ENCODE data around the gene UNC93B1. TPM values are rescaled to one million over a fixed set of nuclear protein-coding genes. Genes with fewer than 3 reads are reported as not detected.
"Not testable (repeated sequence)": the region's sequence is repeated elsewhere in the genome, so short reads cannot be mapped to it uniquely, and the experiment has no call there.

Gene UNC93B1
- total RNA-seq, 1 experiment from 2014 or later = 26.2 TPM

DNA sequence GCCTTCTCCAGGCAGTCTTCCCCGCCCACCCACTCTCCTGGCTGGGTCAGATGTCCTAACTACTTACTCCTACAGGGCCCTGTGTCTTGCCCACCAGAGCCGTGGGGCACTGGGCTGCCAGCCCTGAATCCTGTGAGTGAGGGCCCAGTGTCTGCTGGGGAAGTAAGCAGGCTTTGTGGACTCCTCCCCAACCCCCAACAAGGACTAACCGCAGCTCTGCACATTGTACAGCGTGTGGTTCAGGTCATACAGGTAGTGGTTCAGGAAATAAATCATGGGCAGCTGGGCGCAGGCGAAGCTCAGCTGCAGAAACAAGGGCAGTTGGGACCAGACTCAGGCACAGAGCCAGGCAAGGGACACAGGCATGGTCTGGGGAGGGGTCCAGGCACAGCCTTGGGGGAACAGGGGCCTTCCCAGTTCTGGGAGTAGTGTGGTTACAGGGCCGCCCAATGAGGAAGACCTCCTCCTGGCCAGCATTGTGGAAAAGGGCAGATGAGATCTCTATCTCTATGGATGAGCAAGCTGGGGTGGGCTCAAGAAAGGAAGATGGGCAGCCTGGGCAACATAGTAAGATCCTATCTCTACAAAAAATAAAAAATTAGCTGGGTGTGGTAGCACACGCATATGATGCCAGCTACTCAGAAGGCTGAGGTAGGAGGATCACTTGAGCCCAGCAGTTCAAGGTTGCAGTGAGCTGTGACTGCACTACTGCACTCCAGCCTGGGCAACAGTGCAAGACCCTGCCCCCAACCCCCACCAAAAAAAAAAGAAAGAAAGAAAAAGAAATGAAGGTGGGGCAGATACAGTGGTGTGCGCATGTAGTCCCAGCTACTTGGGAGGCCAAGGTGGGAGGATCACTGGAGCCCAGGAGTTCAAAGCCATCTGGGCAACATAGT, 5.5 kb downstream of the UNC93B1 start:
- H3K27me3 ChIP-seq (ENCODE audit: control insufficient read depth, insufficient read depth, low read length) = peaks cover 3% of the 10 kb centered on the region; the same call in 1 of the 2 replicates
- peak; percentile 14 for DNase-seq
- H3K36me3 ChIP-seq (replicated peaks; ENCODE audit: control insufficient read depth, insufficient read depth, low read length) = no peaks in the 10 kb centered on the region
- no peak overlapping the region for H3K4me3 ChIP-seq (ENCODE audit: insufficient read depth, low read depth, low read length)

DNA sequence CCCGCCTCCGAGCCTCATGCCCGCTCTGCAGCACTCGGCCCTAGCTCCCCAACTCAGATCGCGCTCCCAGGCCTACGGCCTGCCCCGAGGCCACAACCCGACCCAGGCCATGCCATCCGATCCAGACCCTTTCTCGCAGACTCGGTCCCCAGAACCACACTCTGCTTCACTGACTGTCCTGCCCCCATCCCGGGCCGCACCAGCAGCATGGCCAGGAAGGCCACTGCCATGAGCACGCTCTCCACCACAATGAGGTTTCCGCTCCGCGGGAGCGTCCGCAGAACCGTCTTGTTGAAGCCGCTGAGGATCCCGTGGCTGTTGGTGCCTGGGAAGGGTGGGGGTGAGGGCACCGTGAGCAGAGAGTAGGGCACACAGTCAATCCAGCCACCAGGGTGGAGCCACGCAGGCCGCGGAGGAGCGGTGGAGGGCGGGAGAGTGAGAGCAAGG, 6.4 kb downstream of the UNC93B1 start:
- no peaks in the 10 kb centered on the region for H3K36me3 ChIP-seq (replicated peaks; ENCODE audit: control insufficient read depth, insufficient read depth, low read length)
- no peaks in the 10 kb centered on the region for H3K27me3 ChIP-seq (ENCODE audit: control insufficient read depth, insufficient read depth, low read length)
- H3K4me3 ChIP-seq (ENCODE audit: insufficient read depth, low read depth, low read length) = no peak overlapping the region
- DNase-seq = no peak

DNA sequence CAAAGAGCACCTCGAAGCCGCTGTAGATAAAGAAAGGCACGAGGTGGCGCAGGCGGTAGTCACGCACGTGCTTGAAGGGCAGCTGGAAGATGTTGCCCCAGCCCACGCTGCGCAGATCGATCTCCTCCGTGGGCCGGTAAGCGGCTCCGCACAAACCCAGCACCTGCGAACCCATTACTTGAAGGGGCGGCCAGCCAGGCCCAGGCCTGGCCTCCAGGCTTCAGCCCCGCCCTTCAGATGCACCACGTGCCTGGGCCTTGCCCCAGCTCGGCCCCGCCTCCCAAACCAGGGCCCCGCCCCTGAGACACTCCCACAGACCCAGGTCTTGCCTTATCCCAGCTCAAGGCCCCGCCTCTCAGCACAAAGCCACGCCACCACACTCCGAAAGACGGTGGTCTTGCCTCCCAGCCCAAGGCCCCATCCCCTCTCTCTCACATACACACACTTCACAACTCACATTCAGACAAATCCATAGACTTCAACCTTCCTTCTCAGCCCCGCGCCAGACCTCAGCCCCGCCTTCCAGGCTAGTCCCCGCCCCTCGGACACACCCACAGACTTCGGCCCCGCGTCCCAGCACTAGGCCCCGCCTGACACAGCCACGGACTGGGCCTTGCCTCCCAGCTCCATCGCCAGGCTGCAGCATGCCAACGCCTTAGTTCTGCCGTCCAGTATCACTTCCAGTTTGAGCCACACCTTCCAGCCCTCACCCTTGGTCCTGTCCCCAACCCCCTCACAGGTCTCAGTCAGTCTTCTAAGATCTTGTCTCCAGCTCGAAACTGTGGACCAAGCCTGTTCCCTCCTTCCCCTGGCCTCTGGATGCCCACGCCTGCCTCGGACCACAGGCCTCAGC, 7.0 kb downstream of the UNC93B1 start:
- Histone ChIP-seq H3K4me3 (ENCODE audit: insufficient read depth, low read depth, low read length) (peak overlapping the region; percentile 52), H3K27me3 (ENCODE audit: control insufficient read depth, insufficient read depth, low read length) (no peaks in the 10 kb centered on the region), H3K36me3 (replicated peaks; ENCODE audit: control insufficient read depth, insufficient read depth, low read length) (no peaks in the 10 kb centered on the region)
- DNase-seq = peak; percentile 98

DNA sequence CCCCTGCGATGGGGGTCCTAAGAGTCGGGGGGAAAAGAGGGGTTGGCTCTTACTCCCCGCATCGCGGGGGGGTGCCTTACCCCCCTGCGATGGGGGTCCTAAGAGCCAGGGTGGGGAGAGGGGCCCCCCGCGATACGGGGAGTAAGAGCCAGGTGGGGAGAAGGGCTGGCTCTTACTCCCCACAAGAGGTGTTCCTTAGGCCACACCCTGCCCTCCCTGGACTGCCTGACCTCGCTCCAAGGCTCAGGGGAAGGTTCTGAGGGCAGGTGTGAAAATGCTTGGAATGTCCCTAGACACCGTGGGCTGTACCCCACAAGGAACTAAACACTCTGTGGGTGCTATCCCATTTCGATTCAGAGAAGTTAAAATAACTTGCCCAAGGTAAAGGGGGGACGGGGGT, 7.8 kb downstream of the UNC93B1 start:
- DNase-seq = peak; percentile 34
- H3K4me3 ChIP-seq (ENCODE audit: insufficient read depth, low read depth, low read length) = no peak overlapping the region
- no peaks in the 10 kb centered on the region for H3K36me3 ChIP-seq (replicated peaks; ENCODE audit: control insufficient read depth, insufficient read depth, low read length)

DNA sequence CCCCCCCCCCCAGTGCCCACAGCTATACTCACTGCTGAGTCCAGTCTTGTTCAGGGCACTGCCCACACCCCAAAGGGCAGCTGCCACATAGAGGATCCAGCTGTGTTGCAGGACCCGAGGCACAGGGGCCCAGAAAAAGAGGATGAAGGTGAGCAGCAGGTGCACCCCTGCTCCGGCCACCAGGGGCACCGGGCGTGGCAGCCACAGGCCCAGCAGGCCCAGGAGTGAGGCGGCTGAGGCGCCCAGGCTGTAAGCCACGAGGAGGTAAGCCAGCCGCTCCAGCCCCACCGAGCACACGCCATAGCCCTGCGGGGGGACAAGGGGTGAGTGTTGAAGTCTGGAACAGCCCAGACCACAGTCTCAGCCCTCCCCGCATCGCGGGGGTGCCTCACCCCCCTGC, 8.3 kb downstream of the UNC93B1 start:
- H3K4me3 ChIP-seq (ENCODE audit: insufficient read depth, low read depth, low read length); H3K36me3 ChIP-seq (replicated peaks; ENCODE audit: control insufficient read depth, insufficient read depth, low read length); H3K27me3 ChIP-seq (ENCODE audit: control insufficient read depth, insufficient read depth, low read length); DNase-seq: not testable (repeated sequence)

More for the DNA sequence above, 7.8 kb downstream of the UNC93B1 start:
- H3K27me3 ChIP-seq (ENCODE audit: control insufficient read depth, insufficient read depth, low read length) = no peaks in the 10 kb centered on the region; the same call in 1 of the 2 replicates

DNA sequence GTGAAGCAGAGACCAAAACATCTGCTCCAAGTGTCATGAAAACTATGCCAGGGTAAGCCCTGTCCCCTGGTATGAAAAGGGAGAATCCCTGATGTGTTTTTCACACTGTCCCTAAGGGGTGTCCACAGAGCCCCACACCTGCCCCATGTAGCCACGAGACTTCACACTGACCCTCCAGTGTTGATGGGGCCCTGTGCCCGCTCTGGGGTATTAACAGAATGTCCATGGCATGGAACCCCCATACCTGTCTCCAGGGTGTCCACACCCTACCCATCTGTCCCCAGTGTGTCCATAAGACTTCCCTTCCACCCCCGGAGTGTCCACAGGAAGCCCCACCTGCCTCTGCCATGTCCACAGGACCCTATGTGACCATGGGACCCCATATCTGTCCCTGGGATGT, 8.8 kb downstream of the UNC93B1 start:
- not testable (repeated sequence) for DNase-seq; H3K36me3 ChIP-seq (replicated peaks; ENCODE audit: control insufficient read depth, insufficient read depth, low read length)

DNA sequence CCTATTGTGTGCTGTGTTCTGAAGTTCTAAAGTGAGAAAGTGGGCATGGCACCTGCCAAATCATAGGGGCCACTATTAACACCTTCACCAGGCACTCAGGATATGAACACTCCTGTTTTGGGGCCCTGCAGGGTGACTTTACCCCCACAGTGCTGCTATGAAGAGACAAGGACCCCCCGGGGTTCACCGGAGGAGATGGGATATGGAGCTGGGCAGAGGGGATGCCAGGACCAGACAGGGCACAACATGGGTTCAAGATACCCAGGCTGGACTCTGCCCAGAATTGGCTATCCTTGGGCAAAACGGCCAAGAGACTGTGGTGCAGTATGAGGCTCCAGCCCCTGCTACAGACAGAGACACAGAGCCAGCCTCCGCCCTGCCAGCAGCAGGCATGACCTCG, 9.5 kb downstream of the UNC93B1 start:
- H3K36me3 ChIP-seq (replicated peaks; ENCODE audit: control insufficient read depth, insufficient read depth, low read length); H3K27me3 ChIP-seq (ENCODE audit: control insufficient read depth, insufficient read depth, low read length); H3K4me3 ChIP-seq (ENCODE audit: insufficient read depth, low read depth, low read length); DNase-seq: not testable (repeated sequence)

More for the DNA sequence above, 8.8 kb downstream of the UNC93B1 start:
- H3K4me3 ChIP-seq (ENCODE audit: insufficient read depth, low read depth, low read length); H3K27me3 ChIP-seq (ENCODE audit: control insufficient read depth, insufficient read depth, low read length): not testable (repeated sequence)

DNA sequence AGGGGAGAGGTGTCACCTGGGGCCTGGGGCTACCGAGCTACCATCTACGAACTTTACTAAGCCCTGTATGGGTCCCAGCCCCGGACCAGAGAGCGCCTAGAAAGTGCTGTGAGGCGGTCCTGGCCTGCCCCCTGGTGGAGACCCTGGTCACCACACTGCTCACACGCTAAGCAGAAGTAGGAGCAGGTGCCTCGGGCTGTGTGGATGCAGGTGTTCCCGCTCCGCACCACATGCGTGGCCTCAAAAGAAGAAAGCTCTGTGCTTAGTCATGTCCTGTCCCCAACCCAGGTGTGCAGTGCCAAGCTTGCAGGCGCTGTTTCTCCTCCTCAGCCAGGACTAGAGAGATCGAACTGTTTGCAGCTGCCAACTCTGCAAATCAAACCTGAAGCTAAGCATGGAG, 10.1 kb downstream of the UNC93B1 start:
- not testable (repeated sequence) for H3K4me3 ChIP-seq (ENCODE audit: insufficient read depth, low read depth, low read length); H3K27me3 ChIP-seq (ENCODE audit: control insufficient read depth, insufficient read depth, low read length); H3K36me3 ChIP-seq (replicated peaks; ENCODE audit: control insufficient read depth, insufficient read depth, low read length)
- DNase-seq = peak; percentile 46

DNA sequence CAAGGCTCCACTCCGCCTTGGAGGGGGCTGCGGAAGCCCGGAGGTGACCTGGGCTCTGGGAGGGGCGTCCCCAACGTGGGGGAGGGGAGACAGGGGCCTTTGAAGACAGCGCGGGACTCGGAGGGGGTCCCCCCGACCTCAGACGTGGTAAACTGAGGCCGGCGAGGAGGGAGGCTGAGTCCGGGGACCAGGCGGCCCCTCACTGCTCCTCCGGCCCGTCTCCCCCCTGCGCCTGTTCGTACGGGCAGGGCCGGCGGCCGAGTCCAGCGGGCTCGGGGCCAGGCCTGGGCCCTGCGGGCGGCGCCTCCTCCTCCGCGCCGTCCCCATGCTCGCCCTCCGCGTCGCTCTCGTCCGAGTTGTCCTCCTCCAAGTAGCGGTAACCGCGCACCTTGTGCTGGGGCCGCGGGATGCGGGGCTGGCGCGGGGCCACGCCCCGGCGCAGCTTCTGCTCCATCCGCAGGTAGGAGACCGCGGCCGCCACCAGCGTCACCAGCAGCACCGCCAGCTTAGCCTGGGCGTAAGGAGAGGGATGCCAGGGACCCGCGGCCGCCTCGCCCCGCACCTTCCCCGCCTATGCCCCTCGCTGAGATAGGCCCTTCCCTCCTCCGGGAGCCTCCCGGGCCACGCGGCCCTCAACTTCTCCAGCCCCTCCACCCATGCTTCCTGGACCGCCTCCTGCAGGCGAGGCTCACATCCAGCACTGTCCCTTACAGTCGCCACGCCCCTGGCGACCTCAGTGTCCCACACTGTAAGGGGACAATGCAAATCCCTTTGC, 12.4 kb downstream of the UNC93B1 start:
- not testable (repeated sequence) for H3K27me3 ChIP-seq (ENCODE audit: control insufficient read depth, insufficient read depth, low read length); H3K36me3 ChIP-seq (replicated peaks; ENCODE audit: control insufficient read depth, insufficient read depth, low read length); DNase-seq
- H3K4me3 ChIP-seq (ENCODE audit: insufficient read depth, low read depth, low read length) = peak overlapping the region; percentile 42

DNA sequence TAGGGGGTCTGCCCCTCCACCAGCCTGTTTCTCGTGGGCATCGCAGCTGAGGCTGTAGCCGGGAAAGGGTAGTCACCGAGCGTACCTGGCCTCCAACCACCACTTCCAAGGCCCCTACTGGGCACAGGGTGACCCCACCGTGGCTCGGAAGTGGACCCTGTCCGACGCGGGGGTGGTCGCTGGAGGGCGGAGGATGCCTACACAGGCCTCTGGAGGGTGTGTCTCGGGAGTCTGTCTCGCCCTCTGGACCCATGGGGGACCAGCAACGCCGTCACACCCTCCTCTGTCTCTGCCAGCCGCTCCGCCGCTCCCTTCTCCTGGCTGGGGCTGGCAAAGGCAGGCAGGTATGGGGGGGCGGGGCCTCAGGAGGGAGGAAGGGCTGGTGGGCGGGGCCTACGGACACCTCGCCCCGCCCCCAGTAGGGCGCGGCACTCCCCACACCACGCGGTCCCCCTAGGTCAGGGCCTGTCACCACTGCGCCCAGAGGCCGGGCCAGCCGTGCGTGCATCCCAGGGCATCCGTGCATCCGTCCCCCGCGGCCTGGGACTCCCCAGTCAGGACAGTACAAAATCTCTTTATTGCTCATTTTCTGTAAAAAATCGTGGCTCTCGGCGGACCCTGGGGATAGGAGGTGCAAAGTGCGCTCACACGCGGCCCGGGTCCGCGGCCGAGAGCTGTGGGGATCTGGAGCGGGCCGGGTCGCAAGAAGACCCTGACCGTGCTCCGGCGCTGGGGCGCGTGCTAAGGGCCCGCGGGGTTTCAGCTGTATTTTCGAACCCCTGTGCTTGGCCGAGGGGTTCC, 13.2 kb downstream of the UNC93B1 start:
- DNase-seq = peak; percentile 91
- not testable (repeated sequence) for H3K36me3 ChIP-seq (replicated peaks; ENCODE audit: control insufficient read depth, insufficient read depth, low read length); H3K27me3 ChIP-seq (ENCODE audit: control insufficient read depth, insufficient read depth, low read length)
- H3K4me3 ChIP-seq (ENCODE audit: insufficient read depth, low read depth, low read length) = peak overlapping the region; percentile 42

DNA sequence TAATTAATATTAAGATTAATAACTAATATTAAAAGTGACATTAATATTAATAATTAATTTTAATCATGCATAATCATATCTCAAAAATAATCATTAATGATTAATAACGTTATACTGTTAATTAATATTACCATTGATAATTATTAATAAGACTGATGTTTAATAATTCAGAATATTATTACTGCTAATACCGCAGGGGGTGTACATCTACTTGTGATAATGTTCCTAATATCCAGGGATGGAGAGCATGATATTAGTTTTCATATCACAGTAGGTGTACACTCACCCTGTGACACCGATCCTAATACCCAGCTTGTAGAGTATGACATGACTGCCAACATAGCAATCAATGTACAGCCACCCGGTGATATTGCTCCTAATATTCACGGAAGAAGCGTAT, 18.6 kb downstream of the UNC93B1 start:
- not testable (repeated sequence) for H3K36me3 ChIP-seq (replicated peaks; ENCODE audit: control insufficient read depth, insufficient read depth, low read length); H3K4me3 ChIP-seq (ENCODE audit: insufficient read depth, low read depth, low read length); DNase-seq; H3K27me3 ChIP-seq (ENCODE audit: control insufficient read depth, insufficient read depth, low read length)

DNA sequence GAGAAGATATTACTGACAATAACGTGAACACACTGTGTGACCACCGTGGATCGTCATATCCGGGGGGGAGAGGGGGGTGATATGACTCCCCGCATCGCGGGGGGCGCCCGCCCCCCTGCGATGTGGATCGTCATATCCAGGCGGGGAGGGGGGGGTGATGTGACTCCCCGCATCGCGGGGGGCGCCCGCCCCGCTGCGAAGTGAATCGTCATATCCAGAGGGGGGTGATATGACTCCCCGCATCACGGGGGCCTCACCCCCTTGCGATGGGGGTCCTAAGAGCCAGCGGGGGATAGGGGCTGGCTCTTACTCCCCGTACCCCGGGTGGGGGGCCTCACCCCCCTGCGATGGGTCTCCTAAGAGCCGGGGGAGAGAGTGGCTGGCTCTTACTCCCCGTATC, 19.9 kb downstream of the UNC93B1 start:
- Histone ChIP-seq H3K4me3 (ENCODE audit: insufficient read depth, low read depth, low read length) (no peak overlapping the region), H3K27me3 (ENCODE audit: control insufficient read depth, insufficient read depth, low read length) (no peaks in the 10 kb centered on the region), H3K36me3 (replicated peaks; ENCODE audit: control insufficient read depth, insufficient read depth, low read length) (no peaks in the 10 kb centered on the region)
- peak; percentile 27 for DNase-seq

DNA sequence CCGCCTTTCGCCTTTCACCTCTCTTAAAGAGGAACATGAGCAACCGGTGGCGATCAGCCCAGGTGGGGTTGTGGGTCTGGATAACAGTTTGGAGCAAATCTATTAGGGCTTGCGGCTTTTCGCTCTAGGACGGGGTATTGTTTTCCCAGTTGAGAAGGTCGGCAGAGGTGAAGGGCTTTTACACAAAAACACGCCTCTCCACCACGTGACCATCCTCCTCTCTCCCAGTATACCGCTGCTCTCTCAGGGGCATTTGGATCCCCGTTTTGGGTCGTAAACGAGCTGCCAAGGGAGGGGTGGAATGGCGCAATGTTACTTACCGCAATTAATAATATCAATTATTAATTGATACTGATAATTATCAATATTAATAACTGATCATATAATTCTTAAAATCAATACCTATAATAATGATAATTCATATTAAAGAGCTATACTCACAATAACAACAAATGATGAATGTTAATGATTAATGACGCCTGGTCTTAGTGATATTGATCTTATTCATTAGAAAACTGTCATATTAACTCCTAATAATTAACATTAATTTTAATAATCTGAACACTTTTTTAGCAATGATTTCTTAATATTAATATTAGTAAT, 21.5 kb downstream of the UNC93B1 start:
- H3K36me3 ChIP-seq (replicated peaks; ENCODE audit: control insufficient read depth, insufficient read depth, low read length); H3K4me3 ChIP-seq (ENCODE audit: insufficient read depth, low read depth, low read length); H3K27me3 ChIP-seq (ENCODE audit: control insufficient read depth, insufficient read depth, low read length); DNase-seq: not testable (repeated sequence)
